SK-N-SH treated with all-trans-retinoic acid at 6 μM for 48 hours (cell line): ENCODE measurements around the gene UBR3.

Source experiments
- ATAC-seq: fragments of 200-7000 bp; cut with Tn5 transposase; 3 replicates; pipeline ENCODE4 v1.9.1; 2020; ENCODE audit warnings: mild to moderate bottlenecking, moderate library complexity
- ARNTL ChIP-seq: fragments of 450-650 bp; formaldehyde crosslinking; IDR thresholded peaks from 2 replicates; pipeline ENCODE4 v1.5.0; 2020; ENCODE audit warnings: low read depth, mild to moderate bottlenecking, moderate library complexity, borderline replicate concordance
- BACH2 ChIP-seq: fragments of 250-450 bp; sonication (Bioruptor Pico); IDR thresholded peaks from 2 replicates; pipeline ENCODE4 v1.9.0; 2021; ENCODE audit warnings: mild to moderate bottlenecking, borderline replicate concordance
- CSDC2 ChIP-seq: fragments of 250-450 bp; sonication (Bioruptor Pico); IDR thresholded peaks from 2 replicates; pipeline ENCODE4 v1.5.0; 2020; ENCODE audit warnings: mild to moderate bottlenecking, moderate library complexity
- ESRRG ChIP-seq: fragments of 250-450 bp; sonication (Bioruptor Pico); IDR thresholded peaks from 2 replicates; pipeline ENCODE4 v1.6.1; 2021; ENCODE audit warnings: mild to moderate bottlenecking
- GLIS3 ChIP-seq: fragments of 250-450 bp; sonication (Bioruptor Pico); IDR thresholded peaks from 2 replicates; pipeline ENCODE4 v1.5.0; 2020; ENCODE audit warnings: mild to moderate bottlenecking, moderate library complexity
- ISL1 ChIP-seq: fragments of 250-450 bp; sonication (Bioruptor Pico); IDR thresholded peaks from 2 replicates; pipeline ENCODE4 v2.1.2; 2022; ENCODE audit warnings: mild to moderate bottlenecking, moderate library complexity
- PATZ1 ChIP-seq: fragments of 250-450 bp; sonication (Bioruptor Pico); IDR thresholded peaks from 2 replicates; pipeline ENCODE4 v1.8.0; 2020; ENCODE audit warnings: mild to moderate bottlenecking, moderate library complexity, borderline replicate concordance
- POU6F1 ChIP-seq: fragments of 250-450 bp; sonication (Bioruptor Pico); IDR thresholded peaks from 2 replicates; pipeline ENCODE4 v1.8.0; 2021; ENCODE audit warnings: low read depth, mild to moderate bottlenecking, moderate library complexity, borderline replicate concordance
- PPARA ChIP-seq: fragments of 250-450 bp; sonication (Bioruptor Pico); IDR thresholded peaks from 2 replicates; pipeline ENCODE4 v1.5.0; 2020; ENCODE audit warnings: mild to moderate bottlenecking, borderline replicate concordance
- RARB ChIP-seq: fragments of 250-450 bp; sonication (Bioruptor Pico); IDR thresholded peaks from 2 replicates; pipeline ENCODE4 v1.8.0; 2021; ENCODE audit warnings: mild to moderate bottlenecking, moderate library complexity
- SNAI2 ChIP-seq: fragments of 250-450 bp; sonication (Bioruptor Pico); IDR thresholded peaks from 2 replicates; pipeline ENCODE4 v1.5.0; 2020; ENCODE audit warnings: mild to moderate bottlenecking, moderate library complexity
- TCF4 ChIP-seq: fragments of 250-450 bp; sonication (Bioruptor Pico); IDR thresholded peaks from 2 replicates; pipeline ENCODE4 v1.8.0; 2021; ENCODE audit warnings: mild to moderate bottlenecking, moderate library complexity, borderline replicate concordance
- TOX ChIP-seq: fragments of 250-450 bp; sonication (Bioruptor Pico); IDR thresholded peaks from 2 replicates; pipeline ENCODE4 v1.8.0; 2021; ENCODE audit warnings: mild to moderate bottlenecking, moderate library complexity, borderline replicate concordance
- ZC3H10 ChIP-seq: fragments of 250-450 bp; sonication (Bioruptor Pico); IDR thresholded peaks from 2 replicates; pipeline ENCODE4 v1.5.1; 2021; ENCODE audit warnings: mild to moderate bottlenecking, moderate library complexity
- ZFP3 ChIP-seq: fragments of 250-450 bp; sonication (Bioruptor Pico); IDR thresholded peaks from 2 replicates; pipeline ENCODE4 v1.5.0; 2020; ENCODE audit warnings: mild to moderate bottlenecking, moderate library complexity
- ZFP30 ChIP-seq: fragments of 450-650 bp; formaldehyde crosslinking; IDR thresholded peaks from 2 replicates; pipeline ENCODE4 v1.5.0; 2022; ENCODE audit warnings: mild to moderate bottlenecking, moderate library complexity
- ZNF565 ChIP-seq: fragments of 450-650 bp; formaldehyde crosslinking; conservative IDR thresholded peaks from 2 replicates; pipeline ENCODE4 v1.5.0; 2020; ENCODE audit warnings: low read depth, mild to moderate bottlenecking, moderate library complexity
- ZNF70 ChIP-seq: fragments of 450-650 bp; formaldehyde crosslinking; IDR thresholded peaks from 2 replicates; pipeline ENCODE4 v1.5.0; 2020; ENCODE audit warnings: mild to moderate bottlenecking, moderate library complexity
- TF ChIP-seq, protein P1 (sequence below): fragments of 250-450 bp; sonication (Bioruptor Pico); IDR thresholded peaks from 2 replicates; pipeline ENCODE4 v1.5.1; 2020; ENCODE audit warnings: low read depth, mild to moderate bottlenecking, moderate library complexity
- TF ChIP-seq, protein P2 (sequence below): fragments of 250-450 bp; sonication (Bioruptor Pico); IDR thresholded peaks from 2 replicates; pipeline ENCODE4 v1.5.1; 2021; ENCODE audit warnings: mild to moderate bottlenecking, moderate library complexity
- TF ChIP-seq, protein P3 (sequence below): fragments of 250-450 bp; sonication (Bioruptor Pico); IDR thresholded peaks from 2 replicates; pipeline ENCODE4 v1.5.0; 2020; ENCODE audit warnings: mild to moderate bottlenecking, moderate library complexity

The UBR3 gene

DNA sequence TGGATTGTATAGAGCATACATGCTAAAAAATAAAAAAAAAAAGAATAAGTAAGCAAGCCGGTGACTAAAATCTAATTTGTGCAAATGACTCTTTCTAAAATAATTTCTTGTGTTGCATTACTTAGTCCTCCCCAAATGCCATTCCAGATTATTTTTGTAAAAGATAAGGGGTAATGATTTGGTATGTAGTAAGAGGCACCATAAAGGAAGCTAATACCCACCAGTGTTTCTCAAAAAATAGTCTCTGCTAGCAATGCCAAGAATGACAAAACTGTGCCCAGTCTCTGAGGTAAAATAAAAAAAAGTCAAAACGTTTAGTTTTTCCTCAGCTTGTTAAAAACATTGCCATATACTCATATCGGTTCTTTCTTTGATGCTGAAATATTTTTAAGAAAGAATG, 5.2 kb upstream of the UBR3 start:
- TF ChIP-seq ISL1 (CRISPR knock-in tag) (peak; percentile 48; the same call in 1 of the 2 replicates), PPARA (CRISPR knock-in tag) (no peak)
- no peak for ATAC-seq

- no peak for ATAC-seq
- no peak for TF ChIP-seq TCF4 (CRISPR knock-in tag)
- no peak for TF ChIP-seq RARB (CRISPR knock-in tag)
- TF ChIP-seq, protein P1, sequence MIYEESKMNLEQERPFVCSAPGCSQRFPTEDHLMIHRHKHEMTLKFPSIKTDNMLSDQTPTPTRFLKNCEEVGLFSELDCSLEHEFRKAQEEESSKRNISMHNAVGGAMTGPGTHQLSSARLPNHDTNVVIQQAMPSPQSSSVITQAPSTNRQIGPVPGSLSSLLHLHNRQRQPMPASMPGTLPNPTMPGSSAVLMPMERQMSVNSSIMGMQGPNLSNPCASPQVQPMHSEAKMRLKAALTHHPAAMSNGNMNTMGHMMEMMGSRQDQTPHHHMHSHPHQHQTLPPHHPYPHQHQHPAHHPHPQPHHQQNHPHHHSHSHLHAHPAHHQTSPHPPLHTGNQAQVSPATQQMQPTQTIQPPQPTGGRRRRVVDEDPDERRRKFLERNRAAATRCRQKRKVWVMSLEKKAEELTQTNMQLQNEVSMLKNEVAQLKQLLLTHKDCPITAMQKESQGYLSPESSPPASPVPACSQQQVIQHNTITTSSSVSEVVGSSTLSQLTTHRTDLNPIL: no peak
- no peak for TF ChIP-seq PATZ1 (CRISPR knock-in tag)
- TF ChIP-seq, protein P2, sequence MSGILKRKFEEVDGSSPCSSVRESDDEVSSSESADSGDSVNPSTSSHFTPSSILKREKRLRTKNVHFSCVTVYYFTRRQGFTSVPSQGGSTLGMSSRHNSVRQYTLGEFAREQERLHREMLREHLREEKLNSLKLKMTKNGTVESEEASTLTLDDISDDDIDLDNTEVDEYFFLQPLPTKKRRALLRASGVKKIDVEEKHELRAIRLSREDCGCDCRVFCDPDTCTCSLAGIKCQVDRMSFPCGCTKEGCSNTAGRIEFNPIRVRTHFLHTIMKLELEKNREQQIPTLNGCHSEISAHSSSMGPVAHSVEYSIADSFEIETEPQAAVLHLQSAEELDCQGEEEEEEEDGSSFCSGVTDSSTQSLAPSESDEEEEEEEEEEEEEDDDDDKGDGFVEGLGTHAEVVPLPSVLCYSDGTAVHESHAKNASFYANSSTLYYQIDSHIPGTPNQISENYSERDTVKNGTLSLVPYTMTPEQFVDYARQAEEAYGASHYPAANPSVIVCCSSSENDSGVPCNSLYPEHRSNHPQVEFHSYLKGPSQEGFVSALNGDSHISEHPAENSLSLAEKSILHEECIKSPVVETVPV (CRISPR knock-in tag): no peak
- no peak for TF ChIP-seq ZNF565 (CRISPR knock-in tag)
- no peak for TF ChIP-seq ZNF70
- no peak for TF ChIP-seq ARNTL
- no peak for TF ChIP-seq PPARA (CRISPR knock-in tag)
- TF ChIP-seq CSDC2 (CRISPR knock-in tag): no peak
- TF ChIP-seq TOX: no peak
- TF ChIP-seq BACH2 (CRISPR knock-in tag): no peak
- TF ChIP-seq, protein P3, sequence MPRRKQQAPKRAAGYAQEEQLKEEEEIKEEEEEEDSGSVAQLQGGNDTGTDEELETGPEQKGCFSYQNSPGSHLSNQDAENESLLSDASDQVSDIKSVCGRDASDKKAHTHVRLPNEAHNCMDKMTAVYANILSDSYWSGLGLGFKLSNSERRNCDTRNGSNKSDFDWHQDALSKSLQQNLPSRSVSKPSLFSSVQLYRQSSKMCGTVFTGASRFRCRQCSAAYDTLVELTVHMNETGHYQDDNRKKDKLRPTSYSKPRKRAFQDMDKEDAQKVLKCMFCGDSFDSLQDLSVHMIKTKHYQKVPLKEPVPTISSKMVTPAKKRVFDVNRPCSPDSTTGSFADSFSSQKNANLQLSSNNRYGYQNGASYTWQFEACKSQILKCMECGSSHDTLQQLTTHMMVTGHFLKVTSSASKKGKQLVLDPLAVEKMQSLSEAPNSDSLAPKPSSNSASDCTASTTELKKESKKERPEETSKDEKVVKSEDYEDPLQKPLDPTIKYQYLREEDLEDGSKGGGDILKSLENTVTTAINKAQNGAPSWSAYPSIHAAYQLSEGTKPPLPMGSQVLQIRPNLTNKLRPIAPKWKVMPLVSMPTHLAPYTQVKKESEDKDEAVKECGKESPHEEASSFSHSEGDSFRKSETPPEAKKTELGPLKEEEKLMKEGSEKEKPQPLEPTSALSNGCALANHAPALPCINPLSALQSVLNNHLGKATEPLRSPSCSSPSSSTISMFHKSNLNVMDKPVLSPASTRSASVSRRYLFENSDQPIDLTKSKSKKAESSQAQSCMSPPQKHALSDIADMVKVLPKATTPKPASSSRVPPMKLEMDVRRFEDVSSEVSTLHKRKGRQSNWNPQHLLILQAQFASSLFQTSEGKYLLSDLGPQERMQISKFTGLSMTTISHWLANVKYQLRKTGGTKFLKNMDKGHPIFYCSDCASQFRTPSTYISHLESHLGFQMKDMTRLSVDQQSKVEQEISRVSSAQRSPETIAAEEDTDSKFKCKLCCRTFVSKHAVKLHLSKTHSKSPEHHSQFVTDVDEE: no peak
- TF ChIP-seq ESRRG: no peak
- no peak for TF ChIP-seq GLIS3 (CRISPR knock-in tag)
These were observed 4.4 kb upstream of the UBR3 start for GRCh38 chr2:169822785-169823392.

DNA sequence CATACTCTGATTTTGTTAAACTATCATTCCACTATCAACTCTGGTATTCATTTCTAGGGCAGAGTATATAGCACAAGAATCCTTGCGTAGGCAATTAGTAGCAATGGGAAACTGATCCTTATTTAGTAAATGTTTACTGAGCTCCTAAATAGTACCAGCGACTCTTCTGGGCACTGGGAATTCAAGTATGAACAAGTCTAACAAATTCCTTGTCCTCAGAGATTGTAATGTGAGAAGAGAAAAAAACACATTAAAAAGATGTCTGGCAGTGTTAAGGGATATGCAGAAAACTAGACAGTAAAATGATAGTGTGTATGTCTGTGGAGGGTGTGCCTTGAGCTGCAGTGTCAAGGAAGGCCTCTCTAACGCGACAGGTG, 3.3 kb upstream of the UBR3 start:
- ATAC-seq: peak; percentile 23
- no peak for TF ChIP-seq BACH2 (CRISPR knock-in tag)
- TF ChIP-seq TOX: no peak
- TF ChIP-seq RARB (CRISPR knock-in tag): no peak
- TF ChIP-seq ZFP30 (CRISPR knock-in tag): no peak
- TF ChIP-seq ZC3H10: no peak
- TF ChIP-seq ZFP3 (CRISPR knock-in tag): no peak
- TF ChIP-seq, protein P2 (CRISPR knock-in tag): no peak
- no peak for TF ChIP-seq GLIS3 (CRISPR knock-in tag)
- TF ChIP-seq ZNF565 (CRISPR knock-in tag): no peak
- TF ChIP-seq, protein P1: no peak
- no peak for TF ChIP-seq SNAI2 (CRISPR knock-in tag)
- TF ChIP-seq CSDC2 (CRISPR knock-in tag): no peak
- no peak for TF ChIP-seq ESRRG
- TF ChIP-seq, protein P3: no peak
- no peak for TF ChIP-seq TCF4 (CRISPR knock-in tag)
- TF ChIP-seq ISL1 (CRISPR knock-in tag): no peak
- no peak for TF ChIP-seq POU6F1 (CRISPR knock-in tag)
